HUES64 (cell line): ENCODE results near the gene NHLH2.
A peak's percentile ranks its signal among the peaks of the same experiment; 100 is the strongest.

ENCODE experiments used
- H3K27ac ChIP-seq: 2 replicates; pipeline ENCODE4 v1.7.0; 2013; ENCODE audit warnings: low read depth, low read length, inconsistent platforms
- H3K27me3 ChIP-seq: 2 replicates; pipeline ENCODE4 v1.6.1; 2013; ENCODE audit warnings: mild to moderate bottlenecking, low read length; ENCODE audit not compliant: insufficient read depth
- H3K36me3 ChIP-seq: 2 replicates; pipeline ENCODE4 v1.6.1; 2013; ENCODE audit warnings: mild to moderate bottlenecking, low read length; ENCODE audit not compliant: insufficient read depth
- H3K4me1 ChIP-seq: 2 replicates; pipeline ENCODE4 v1.6.1; 2013; ENCODE audit warnings: mild to moderate bottlenecking, low read length, moderate library complexity; ENCODE audit not compliant: insufficient read depth
- H3K4me3 ChIP-seq: 2 replicates; pipeline ENCODE4 v1.5.1; 2013; ENCODE audit warnings: mild to moderate bottlenecking, low read length, moderate library complexity
- H3K9ac ChIP-seq: 2 replicates; pipeline ENCODE4 v1.6.1; 2013; ENCODE audit warnings: mild to moderate bottlenecking, low read depth, low read length
- H3K9me3 ChIP-seq: 2 replicates; pipeline ENCODE4 v1.6.1; 2013; ENCODE audit warnings: low read depth, low read length; ENCODE audit not compliant: insufficient read depth
- WGBS: fragments of 150-250, 120-280 bp; methylation state at CpG from one replicate; pipeline ENCODE4 v1.1.7; 2013; ENCODE audit warnings: missing lambda C conversion rate; 5-methylcytosine and 5-hydroxymethylcytosine counted together

NHLH2 gene

DNA sequence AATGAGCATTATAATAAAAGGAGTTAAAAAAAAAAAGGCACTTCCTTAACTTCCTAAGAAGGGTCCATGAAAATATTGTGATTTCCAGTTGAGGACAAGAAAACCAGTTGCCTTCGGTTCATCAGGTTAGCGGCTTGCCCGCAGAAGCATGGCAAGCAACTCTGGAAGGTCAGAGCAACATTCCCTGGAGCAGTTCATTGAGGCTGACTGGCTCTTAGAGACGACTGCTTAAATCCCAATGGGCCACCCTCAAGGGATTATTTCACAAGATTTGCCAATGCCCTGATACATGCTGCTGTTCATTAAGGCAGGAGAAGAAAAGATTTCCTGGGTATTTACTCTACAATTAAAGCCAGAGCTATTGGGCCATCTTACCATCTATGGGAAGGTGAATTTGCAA, 43.4 kb downstream of the NHLH2 start:
- no peaks in the 10 kb centered on the region for H3K27me3 ChIP-seq
- H3K9me3 ChIP-seq = no peaks in the 10 kb centered on the region
- no peaks in the 10 kb centered on the region for H3K36me3 ChIP-seq
- peak overlapping the region; percentile 39; the same call in 1 of the 2 replicates for H3K27ac ChIP-seq
- peaks cover 33% of the 10 kb centered on the region for H3K4me1 ChIP-seq
- H3K9ac ChIP-seq = no peak overlapping the region
- H3K4me3 ChIP-seq = no peak overlapping the region
- WGBS = 86% methylated on average over 4 of the region's 4 CpGs

DNA sequence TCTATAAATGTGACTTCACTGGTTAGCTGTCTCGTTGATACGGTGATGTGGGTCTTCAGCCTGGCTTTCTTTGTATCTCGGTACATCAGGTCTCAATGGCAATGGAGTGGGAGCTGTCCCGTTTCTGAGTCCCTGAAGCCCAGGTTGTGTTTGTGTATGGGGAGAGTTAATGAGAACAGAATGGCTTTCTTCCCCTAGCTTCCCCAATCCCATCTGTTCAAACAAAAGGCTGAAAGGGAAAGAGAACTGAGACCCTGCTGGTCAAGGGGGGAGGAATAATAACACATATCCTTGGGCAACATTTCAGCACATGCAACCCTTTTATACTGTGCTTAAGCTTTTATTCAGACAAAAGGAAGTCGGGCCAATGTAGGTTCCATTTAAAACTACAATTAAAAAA, 44.0 kb downstream of the NHLH2 start:
- Histone ChIP-seq H3K27me3 (no peaks in the 10 kb centered on the region), H3K36me3 (no peaks in the 10 kb centered on the region), H3K27ac (no peak overlapping the region; the same call in 1 of the 2 replicates), H3K4me3 (no peak overlapping the region), H3K4me1 (peaks cover 33% of the 10 kb centered on the region), H3K9me3 (no peaks in the 10 kb centered on the region), H3K9ac (no peak overlapping the region)
- 42% methylated on average over 5 of the region's 5 CpGs for WGBS

DNA sequence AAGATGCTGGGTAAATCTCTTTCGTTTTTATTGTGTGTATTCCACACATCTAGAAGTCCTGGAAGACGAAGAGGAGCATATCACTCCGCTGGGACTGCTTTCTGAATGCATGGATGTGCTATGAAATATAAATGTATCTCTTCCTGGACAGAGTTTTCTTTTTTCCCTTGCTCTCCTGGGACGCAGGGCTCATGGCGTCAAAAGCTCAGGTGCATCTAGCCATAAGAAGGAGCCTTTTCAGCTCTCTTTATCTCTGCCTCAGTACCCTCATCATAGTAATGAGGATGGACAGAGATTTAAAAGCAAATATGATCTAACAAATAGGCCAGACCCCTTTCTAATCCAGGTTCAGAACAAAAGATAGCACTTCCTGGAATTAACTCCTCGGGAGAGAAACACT, 44.9 kb downstream of the NHLH2 start:
- Histone ChIP-seq H3K27me3 (no peaks in the 10 kb centered on the region), H3K9ac (no peak overlapping the region), H3K4me1 (peaks cover 33% of the 10 kb centered on the region), H3K9me3 (no peaks in the 10 kb centered on the region), H3K36me3 (no peaks in the 10 kb centered on the region), H3K27ac (no peak overlapping the region), H3K4me3 (no peak overlapping the region)
- 92% methylated on average over 6 of the region's 6 CpGs for WGBS

DNA sequence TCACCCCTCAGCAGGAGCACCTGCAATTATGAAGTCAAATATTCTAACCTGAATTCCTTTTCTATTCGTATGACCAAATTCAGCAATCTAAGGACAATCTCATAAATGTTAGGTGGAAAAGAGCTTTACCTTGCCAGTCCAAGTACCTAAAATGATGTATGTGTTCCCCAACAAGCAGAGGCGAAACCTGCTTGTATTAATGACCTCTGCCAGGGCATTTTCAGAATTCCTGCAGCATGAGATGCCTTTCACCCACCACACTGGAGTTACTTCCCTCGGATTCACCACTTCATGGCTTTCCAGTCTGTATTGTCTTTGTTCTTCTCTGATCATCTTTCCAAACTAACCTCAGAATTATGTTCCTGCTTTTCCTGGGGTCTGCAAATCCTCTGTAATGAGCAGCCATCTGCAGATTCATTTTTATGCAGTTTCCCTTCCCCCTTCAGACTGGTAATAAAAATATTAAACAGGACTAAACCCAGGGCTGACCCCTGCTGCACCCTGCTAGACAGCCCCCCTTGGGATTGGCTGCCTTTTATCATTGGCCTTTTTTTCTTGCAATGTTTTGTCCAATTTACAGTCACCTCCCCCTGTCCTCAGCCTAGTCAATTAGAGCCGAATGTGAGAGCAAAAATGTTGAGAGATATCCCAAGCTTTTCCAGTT, 45.8 kb downstream of the NHLH2 start:
- 69% methylated on average over 3 of the region's 4 CpGs for WGBS
- H3K36me3 ChIP-seq = no peaks in the 10 kb centered on the region
- no peaks in the 10 kb centered on the region for H3K9me3 ChIP-seq
- H3K27me3 ChIP-seq = no peaks in the 10 kb centered on the region
- no peak overlapping the region for H3K9ac ChIP-seq
- H3K4me3 ChIP-seq = no peak overlapping the region
- H3K27ac ChIP-seq = no peak overlapping the region
- H3K4me1 ChIP-seq = peaks cover 37% of the 10 kb centered on the region

DNA sequence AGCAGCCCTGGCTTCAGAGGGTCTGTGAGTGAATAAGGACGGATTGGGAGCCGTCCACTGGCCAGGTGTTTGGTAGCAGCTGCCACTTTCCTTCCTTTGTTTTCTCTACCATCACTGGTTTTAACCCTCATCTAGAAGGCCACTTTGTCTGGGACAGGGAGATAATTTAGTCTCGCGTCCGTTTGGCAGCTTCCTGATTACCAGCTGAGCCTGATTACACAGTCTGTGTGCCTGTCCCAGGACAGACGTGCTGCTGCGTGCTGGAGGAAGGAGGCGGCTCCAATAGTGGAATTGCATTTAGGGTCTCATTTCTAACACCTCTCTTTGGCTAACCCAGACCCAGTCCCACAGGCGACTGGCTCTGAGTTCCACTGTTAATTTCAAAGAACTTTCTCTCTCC, 47.8 kb downstream of the NHLH2 start:
- no peaks in the 10 kb centered on the region for H3K36me3 ChIP-seq
- whole genome bisulfite sequencing = 88% methylated on average over 9 of the region's 9 CpGs
- no peaks in the 10 kb centered on the region for H3K27me3 ChIP-seq
- no peak overlapping the region for H3K9ac ChIP-seq
- peaks cover 37% of the 10 kb centered on the region for H3K4me1 ChIP-seq
- no peak overlapping the region for H3K27ac ChIP-seq
- H3K4me3 ChIP-seq = no peak overlapping the region
- peaks cover 5% of the 10 kb centered on the region; the same call in 1 of the 2 replicates for H3K9me3 ChIP-seq

DNA sequence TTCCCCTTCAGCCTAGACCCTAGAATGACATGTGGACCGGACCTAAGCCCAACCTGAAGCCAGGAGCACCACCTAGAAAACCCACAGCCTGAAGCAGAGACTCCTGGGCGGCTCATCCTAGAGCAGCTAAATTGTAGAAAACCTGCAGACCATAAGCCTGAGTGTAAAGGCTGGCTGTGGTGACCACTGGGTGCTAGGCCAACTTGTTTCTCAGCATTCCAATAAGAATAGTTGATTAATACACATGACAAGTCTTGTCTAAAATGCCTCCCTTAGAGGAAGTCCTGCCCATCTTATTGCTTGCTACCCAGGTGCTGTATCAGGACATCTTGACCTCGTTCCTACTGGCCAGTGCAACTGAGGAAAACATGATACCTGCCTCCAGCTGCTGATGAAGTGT, 49.1 kb downstream of the NHLH2 start:
- Histone ChIP-seq H3K9ac (no peak overlapping the region), H3K9me3 (peaks cover 11% of the 10 kb centered on the region), H3K4me1 (peaks cover 28% of the 10 kb centered on the region), H3K4me3 (no peak overlapping the region), H3K27me3 (no peaks in the 10 kb centered on the region), H3K27ac (no peak overlapping the region), H3K36me3 (no peaks in the 10 kb centered on the region)
- WGBS = 94% methylated on average over 3 of the region's 3 CpGs

DNA sequence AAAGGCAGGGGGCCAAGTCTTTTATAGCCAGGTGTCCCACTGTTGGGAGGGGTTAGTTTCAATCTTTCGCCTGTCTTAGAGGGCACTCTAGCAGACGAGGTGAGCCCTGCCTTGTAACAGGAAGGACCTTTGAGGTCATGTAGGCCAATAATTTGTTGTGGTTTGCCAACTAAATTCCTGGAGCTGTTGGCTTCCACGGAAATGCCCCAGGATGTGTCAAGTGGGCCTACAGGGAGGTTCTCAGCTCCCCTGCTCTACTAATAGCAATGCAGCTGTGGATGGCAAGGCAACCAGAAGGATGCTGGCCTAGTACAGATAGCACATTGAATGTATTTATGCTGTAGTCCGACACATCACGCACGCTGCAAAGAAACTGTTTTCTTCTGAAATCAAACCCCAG, 50.1 kb downstream of the NHLH2 start:
- Histone ChIP-seq H3K27me3 (no peaks in the 10 kb centered on the region), H3K9me3 (peaks cover 11% of the 10 kb centered on the region), H3K27ac (no peak overlapping the region), H3K9ac (no peak overlapping the region), H3K36me3 (no peaks in the 10 kb centered on the region), H3K4me3 (no peak overlapping the region), H3K4me1 (peaks cover 18% of the 10 kb centered on the region)
- 86% methylated on average over 6 of the region's 6 CpGs for WGBS

DNA sequence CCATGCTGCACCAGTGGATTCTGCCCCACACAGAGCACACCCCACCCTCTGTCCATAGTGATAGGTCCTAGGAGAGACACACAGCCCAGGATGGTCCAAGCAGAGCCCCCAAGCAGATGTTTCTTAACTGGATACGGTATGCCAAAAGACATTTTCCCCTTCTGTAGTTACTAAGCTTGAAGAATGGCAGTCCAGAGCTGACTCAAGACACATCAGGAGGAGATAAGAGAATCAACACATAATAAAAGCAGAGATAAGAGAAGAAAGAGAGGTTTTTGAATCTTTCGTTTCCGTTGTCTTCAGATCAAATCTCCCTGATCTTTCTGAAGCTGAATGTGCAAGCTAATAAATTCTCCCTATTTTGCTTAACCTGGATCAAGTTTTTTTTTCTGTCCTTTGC, 50.6 kb downstream of the NHLH2 start:
- peaks cover 11% of the 10 kb centered on the region for H3K9me3 ChIP-seq
- peaks cover 13% of the 10 kb centered on the region for H3K4me1 ChIP-seq
- H3K36me3 ChIP-seq = no peaks in the 10 kb centered on the region
- H3K27ac ChIP-seq = no peak overlapping the region
- WGBS = 87% methylated on average over 3 of the region's 3 CpGs
- H3K4me3 ChIP-seq = no peak overlapping the region
- no peaks in the 10 kb centered on the region for H3K27me3 ChIP-seq
- H3K9ac ChIP-seq = no peak overlapping the region
